ENCODE data around the gene OR5D16.
"Not testable (repeated sequence)": the region's sequence is repeated elsewhere in the genome, so short reads cannot be mapped to it uniquely, and the experiment has no call there.

Gene OR5D16

DNA sequence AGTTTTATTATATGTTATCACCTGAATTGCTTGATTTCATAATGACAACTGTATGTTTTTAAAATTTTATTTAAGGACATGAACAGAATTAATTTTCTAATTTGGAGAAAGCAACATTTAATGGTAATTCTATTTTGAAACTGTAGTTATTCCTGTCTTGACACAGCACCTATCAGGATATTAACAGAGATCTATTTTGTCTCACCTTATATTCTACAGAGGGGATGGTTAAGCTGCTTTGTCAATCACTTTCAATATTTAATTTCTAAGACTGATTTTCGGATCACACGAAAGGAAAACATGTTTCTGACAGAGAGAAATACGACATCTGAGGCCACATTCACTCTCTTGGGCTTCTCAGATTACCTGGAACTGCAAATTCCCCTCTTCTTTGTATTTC, at the start of gene OR5D16:
Gene OR5D16, plus strand, starts transcription at position 301 of the 400 bp plus-strand sequence. Its CDS starts 0 bp downstream, at position 301.
- in situ Hi-C loops (cut with MboI; ENCODE audit: low sequenced_read_pairs), result no loop called here

DNA sequence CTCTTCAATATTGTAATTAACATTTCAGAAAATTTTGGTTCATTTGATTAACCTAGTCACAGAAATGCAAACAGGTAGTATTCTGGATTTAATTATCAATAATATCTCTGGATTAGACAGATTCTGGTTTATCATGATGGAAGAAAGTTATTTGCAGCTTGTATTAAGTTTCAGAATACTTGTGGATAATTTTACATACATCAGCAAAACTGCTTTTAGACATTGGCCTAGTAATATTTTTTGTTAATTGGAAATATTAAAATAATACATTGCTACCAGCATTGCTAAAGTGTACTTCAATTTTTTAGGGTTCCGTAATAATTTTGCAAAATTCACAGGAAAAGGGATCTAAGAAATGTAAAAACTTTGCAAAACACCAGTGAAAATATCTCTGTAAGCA, 46.9 kb upstream of the OR5D16 start:
- in situ Hi-C loops (cut with MboI; ENCODE audit: low sequenced_read_pairs), result no loop called here

DNA sequence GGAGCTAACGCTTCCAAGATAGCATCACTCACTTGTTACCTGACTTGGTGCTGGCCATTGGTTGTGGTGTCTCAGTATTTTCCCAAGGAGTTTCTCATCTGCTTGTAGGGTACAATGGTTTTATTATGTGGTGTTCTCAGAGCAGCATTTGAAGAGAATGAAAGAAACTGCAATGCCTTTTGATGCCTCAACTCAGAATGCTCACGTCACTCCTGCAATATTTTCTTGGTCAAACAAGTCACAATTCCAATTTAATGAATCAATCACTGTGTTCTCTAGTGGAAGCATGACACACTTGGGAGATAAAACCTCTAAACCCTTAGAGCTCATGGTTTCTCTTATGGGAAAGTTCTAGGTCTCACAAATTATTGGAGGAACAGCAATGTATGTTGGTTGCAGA, 45.2 kb upstream of the OR5D16 start:
- in situ Hi-C loops (cut with MboI; ENCODE audit: low sequenced_read_pairs), result no loop called here

DNA sequence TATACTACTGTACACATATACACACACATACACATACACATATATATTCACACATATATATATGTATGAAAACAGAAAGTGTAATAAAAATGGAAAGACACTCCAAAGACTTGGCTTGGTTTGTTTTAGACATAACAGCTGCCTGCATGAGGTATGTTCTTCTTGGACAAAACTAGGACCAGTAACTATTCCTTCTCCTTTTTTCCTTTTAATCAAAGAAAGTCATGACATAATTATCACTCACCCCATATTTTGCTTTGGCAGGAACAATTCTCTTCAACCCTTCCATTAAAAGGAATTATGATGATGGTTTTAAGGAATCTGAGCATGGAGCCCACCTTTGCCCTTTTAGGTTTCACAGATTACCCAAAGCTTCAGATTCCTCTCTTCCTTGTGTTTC, 43.3 kb upstream of the OR5D16 start, which contains the start of gene OR5D14:
Gene OR5D14, plus strand, starts transcription at position 301 of the 400 bp plus-strand sequence. Its CDS starts 0 bp downstream, at position 301.
- in situ Hi-C loops (cut with MboI; ENCODE audit: low sequenced_read_pairs), result no loop called here

DNA sequence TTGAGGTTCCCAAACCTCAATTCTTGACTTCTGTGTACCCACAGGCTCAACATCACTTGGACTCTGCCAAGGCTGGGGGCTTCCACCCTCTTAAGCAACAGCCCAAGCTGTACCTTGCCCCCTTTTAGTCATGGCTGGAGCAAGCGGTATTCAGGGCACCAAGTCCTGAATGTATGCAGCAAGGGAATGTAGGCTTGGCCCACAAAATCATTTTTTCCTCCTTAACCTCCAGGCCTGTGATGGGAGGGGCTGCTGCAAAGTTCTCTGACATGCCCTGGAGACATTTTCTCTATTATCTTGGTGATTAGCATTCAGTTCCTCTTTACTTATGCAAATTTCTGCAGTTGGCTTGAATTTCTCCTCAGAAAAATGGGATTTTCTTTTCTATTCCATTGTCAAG, 32.3 kb upstream of the OR5D16 start:
- in situ Hi-C loops (cut with MboI; ENCODE audit: low sequenced_read_pairs), result no loop called here

DNA sequence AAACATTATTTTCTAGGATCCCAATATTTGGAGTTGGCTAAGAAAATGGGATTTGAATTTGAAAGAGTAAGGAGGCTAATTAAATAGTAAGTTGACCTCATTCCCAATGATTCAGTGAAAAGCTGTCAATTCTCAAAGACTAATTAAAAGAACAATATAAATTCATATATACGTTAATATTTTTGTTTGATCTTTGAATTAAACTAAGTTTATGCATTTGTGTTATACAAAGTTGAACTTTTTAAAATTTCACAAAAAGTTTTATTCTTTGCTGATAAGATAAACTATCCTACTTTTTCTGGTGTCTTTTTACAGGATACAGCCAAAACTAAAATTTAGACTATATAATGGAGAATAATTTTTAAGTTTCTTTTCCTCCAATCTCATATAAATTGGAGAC, 27.5 kb upstream of the OR5D16 start, which contains the start of gene OR5L1:
Gene OR5L1, plus strand, starts transcription at position 301 of the 400 bp plus-strand sequence. CDS start 100 bp downstream, outside the sequence.
- in situ Hi-C loops (cut with MboI; ENCODE audit: low sequenced_read_pairs), result no loop called here

DNA sequence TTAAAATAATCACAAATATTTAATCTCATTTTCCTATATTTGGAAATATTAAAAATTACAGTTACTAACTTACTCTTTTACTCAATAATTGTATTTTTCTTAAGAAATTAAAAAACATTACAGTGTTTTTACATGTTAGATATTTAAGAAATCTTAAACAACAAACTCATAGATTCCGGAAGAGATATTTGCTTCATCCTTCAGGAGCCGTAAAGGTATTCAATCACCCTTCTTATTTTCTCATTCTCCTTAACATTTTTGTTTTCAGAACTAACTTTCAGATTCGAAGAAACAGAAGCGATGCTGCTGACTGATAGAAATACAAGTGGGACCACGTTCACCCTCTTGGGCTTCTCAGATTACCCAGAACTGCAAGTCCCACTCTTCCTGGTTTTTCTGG, 19.2 kb upstream of the OR5D16 start, which contains the start of gene OR5D18:
Gene OR5D18, plus strand, starts transcription at position 301 of the 400 bp plus-strand sequence. Its CDS starts 0 bp downstream, at position 301.
- in situ Hi-C loops (cut with MboI; ENCODE audit: low sequenced_read_pairs), result no loop called here

DNA sequence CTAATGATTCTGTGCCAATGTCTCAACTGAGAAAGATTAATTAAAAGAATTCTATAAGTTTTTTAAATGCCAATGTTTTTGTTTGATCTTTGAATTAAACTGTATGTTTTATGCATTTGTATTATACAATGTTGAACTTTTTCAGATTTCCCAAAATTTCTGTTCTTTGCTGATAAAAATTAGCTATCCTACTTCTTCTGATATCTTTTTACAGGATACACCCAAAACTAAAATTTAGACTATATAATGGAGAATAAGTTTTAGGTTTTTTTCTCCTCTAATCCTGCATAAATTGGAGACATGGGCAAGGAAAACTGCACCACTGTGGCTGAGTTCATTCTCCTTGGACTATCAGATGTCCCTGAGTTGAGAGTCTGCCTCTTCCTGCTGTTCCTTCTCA, 11.6 kb upstream of the OR5D16 start, which contains the start of gene OR5L2:
Gene OR5L2, plus strand, starts transcription at position 301 of the 400 bp plus-strand sequence. Its CDS starts 0 bp downstream, at position 301.
- in situ Hi-C loops (cut with MboI; ENCODE audit: low sequenced_read_pairs), result no loop called here

DNA sequence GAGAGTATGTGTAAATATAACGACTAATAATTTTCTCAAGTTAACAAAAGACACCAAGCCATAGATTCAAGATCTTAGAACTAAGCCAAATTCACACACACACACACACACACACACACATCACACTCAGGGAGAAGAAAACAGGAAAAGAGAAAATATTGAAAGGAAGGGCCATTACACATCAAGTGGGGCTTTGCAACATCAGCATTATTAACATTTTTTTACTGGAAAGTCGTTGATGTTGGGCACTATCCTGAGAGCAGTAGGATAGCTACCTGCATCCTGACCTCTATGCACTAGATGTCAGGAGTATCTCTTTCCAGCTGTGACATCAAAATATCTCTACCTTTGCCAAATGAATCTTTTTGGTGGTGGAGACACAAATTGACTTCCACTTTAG, 8.9 kb downstream of the OR5D16 start:
- in situ Hi-C loops (cut with MboI; ENCODE audit: low sequenced_read_pairs), result no loop called here

DNA sequence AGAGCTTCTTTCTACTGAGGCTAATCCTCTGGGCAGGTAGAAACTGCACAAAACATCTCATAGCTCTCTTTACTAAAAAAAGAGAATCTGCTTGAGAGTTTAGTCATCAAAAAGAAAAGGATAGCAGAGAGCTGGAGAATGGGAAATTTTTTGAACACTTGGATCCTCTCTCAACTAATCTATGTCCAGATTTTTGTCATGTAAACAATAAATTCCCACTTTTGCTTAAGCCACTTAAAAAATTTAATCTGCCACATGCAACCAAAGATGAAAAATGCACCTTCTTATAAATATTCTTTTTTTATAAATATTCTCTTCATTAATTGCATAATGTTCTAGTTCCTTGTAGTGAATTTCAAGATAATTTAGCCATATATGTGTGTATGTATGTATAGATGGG, 10.5 kb downstream of the OR5D16 start:
- in situ Hi-C loops (cut with MboI; ENCODE audit: low sequenced_read_pairs), result no loop called here

DNA sequence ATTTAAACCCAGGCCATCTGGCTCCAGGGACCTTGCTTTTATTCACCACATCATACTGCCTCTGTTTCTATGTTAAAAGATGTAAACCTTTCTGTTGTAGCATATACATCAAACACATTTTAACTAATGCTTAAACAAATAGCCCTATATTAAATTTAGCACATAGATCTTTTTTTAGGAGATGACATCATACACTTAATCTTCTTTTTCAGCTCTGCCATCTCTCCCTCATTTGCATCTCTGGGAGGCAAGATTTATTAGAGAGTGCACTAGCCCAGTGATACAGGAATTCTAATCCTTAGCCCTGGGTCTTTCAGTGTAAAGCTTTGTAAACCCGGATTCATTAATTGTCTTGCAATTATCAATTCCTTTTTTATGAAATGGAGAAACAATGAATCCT, 13.6 kb downstream of the OR5D16 start:
- in situ Hi-C loops (cut with MboI; ENCODE audit: low sequenced_read_pairs), result no loop called here

DNA sequence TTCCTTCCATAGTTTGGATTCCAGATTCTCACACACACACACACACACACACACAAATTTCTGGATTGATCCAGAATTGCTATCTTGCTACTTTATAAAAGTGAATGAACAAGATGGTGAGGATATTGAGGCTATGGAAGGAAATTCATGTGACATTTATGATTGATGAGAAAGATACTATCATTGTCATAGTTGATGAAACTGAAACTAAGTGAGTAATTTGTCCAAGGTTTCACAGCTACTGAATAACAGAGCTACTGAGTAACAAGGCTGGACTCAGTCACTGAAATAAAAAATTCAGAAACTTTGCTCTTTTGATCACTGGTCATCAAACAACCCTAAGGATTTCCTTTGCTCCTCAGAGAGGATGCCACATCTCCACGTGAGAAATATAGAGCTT, 16.2 kb downstream of the OR5D16 start:
- in situ Hi-C loops (cut with MboI; ENCODE audit: low sequenced_read_pairs), result no loop called here

DNA sequence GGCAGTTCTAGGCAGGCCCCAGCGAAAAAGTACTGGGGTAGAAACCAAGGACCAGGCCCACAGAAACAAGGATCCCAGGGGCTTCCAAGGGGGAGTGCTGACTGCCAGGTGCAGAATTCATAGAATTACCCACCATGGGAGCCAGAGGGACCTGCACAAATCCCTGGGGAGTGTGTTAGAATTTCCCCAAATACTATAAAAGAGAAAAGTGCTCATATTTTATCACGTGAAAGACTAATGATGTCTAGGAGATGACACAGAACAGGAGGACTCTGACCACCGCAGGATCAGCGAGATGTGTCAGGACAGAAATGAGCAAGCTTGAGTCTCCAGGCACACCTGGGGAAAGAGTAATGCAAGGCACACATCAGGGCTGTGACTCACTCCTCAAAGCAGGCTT, 28.8 kb downstream of the OR5D16 start:
- in situ Hi-C loops (cut with MboI; ENCODE audit: low sequenced_read_pairs), result not testable (repeated sequence)

DNA sequence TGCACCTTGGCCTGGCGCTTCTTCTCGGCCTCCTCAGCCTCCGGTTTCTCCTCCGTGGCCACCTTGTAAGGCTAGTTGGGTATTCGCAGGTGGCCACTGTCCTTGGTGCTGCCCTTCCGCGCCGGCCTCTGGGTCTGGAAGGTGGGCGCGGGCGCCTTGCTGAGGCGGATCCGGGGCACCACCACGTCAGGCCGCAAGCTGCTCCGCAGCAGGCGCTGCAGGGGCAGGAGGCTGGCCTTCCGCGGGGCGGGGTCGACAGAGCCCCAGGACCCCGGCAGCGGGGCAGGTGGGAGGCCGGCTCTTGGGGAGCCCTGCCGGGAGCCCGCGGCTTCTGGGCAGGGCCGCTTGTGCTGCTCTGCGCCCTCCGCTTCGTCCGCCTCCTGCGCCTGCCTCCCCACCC, 34.2 kb downstream of the OR5D16 start:
- in situ Hi-C loops (cut with MboI; ENCODE audit: low sequenced_read_pairs), result not testable (repeated sequence)

DNA sequence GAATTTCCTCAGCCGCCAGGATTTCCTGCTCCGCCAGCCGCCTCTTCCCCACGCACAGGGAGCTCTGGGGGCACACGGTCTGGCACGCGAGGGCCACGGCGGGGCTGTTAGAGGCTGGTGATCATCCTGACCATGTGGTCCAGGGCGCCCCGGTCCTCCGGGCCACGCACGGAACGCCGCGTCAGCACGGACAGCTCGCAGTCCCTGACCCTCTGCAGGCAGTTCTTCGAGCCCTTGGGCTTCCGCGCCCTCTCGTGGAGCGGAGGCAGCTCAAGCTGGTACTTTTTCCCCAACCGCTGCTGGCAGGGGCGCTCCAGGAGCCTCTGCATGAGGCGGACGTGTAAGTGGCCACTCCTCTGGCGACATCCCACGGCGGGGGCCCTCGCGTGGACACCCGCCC, 34.6 kb downstream of the OR5D16 start:
- in situ Hi-C loops (cut with MboI; ENCODE audit: low sequenced_read_pairs), result not testable (repeated sequence)

DNA sequence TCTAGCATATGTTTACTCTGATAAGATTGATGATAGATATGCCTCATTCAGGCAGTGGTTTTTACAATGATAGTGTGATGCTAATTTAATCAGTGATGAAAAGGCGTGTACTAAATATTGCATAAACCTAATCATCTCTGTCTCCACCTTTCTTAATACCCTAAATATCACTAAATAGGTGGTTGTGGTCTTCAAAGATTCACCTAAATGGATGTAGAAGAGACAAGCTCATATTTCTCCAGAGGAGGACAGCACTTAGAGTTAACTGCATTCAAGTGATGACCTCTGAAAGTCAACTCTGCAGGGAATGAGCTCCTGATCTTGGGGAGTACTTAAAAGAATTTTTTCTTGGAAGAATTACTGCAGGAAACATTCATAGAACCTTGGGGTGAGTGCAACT, 44.4 kb downstream of the OR5D16 start, which contains the start of gene TRIM51:
Gene TRIM51, plus strand, starts transcription at position 301 of the 400 bp plus-strand sequence. CDS start 2,132 bp downstream, outside the sequence.
- in situ Hi-C loops (cut with MboI; ENCODE audit: low sequenced_read_pairs), result not testable (repeated sequence)

DNA sequence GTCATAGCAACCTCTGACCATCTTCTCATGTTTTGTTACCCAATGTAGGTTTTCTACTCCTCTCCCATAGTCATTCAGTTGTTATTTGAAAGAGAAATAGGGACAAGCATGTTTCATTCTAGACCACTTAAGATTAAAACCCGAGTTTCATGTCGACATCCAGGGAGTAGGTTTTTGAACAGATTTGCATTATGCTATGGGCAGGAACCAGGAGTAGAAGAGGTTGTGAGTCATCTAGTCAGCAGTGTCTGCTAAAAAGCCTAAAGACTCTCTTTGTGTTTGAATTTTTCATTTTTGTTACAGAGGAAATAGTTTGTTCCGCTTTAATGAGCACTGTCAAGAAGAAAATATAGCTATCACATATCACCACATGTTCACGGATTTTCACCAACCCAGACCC, 46.4 kb downstream of the OR5D16 start:
- in situ Hi-C loops (cut with MboI; ENCODE audit: low sequenced_read_pairs), result not testable (repeated sequence)

DNA sequence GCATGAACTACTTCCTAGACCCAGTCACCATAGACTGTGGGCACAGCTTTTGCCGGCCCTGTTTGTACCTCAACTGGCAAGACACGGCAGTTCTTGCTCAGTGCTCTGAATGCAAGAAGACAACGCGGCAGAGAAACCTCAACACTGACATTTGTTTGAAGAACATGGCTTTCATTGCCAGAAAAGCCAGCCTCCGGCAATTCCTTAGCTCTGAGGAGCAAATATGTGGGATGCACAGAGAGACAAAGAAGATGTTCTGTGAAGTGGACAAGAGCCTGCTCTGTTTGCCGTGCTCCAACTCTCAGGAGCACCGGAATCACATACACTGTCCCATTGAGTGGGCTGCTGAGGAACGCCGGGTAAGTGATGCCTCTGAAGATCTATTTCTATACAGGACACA, 46.9 kb downstream of the OR5D16 start:
- in situ Hi-C loops (cut with MboI; ENCODE audit: low sequenced_read_pairs), result not testable (repeated sequence)
